Hindlimb muscle (tissue), 1 donor: ENCODE results near the gene CFLAR. TPM values are rescaled to one million over a fixed set of nuclear protein-coding genes. Genes with fewer than 3 reads are reported as not detected.

ENCODE experiments used
- DNase-seq: peaks from one replicate; pipeline ENCODE4 v3.0.0-alpha.2; 2013
- polyA plus RNA-seq: library from polyadenylated mRNA; unstranded; fragments of 120-200 nt; gene quantifications from one replicate; pipeline ENCODE4 v1.2.1, GENCODE V29; 2013; ENCODE audit not compliant: insufficient read length

CFLAR gene
- polyA plus RNA-seq, 1 donor = 44.8 TPM

DNA sequence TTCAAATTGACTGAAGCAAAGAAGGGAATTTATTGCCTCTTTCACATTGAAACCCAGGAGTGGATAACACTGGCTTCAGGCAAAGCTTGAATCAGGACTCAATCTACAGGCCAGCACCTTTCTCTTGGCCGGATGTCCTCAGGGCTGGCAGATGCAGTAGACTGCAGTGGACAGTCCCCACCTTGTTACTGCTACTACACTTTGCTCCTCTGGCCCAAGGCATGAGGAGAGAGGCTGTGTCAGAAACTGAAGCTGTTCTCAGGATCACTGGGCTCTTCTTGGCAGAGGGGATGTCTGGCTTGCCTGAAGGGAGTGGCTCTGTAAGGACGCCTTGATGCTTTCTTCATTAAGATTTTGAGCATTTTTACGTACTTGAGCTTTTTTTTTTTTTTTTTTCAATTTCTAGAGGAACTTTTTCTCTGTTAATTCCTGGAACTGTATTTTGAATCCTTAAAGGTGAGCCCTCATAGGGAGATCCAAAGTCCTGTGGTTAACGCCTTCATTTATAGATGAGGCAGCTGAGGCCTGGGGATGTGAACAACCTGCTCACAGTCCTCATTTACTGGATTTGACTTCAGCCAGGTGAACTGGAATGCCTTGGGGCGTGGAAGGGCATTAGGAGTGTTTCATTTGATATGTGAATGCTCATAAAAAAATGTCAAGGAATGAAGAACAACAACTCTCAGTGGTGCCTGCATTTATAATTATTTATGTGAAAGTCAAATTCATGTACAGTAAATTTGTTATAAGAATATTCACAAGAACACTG, 103.5 kb downstream of the CFLAR start:
- no peak for DNase-seq

DNA sequence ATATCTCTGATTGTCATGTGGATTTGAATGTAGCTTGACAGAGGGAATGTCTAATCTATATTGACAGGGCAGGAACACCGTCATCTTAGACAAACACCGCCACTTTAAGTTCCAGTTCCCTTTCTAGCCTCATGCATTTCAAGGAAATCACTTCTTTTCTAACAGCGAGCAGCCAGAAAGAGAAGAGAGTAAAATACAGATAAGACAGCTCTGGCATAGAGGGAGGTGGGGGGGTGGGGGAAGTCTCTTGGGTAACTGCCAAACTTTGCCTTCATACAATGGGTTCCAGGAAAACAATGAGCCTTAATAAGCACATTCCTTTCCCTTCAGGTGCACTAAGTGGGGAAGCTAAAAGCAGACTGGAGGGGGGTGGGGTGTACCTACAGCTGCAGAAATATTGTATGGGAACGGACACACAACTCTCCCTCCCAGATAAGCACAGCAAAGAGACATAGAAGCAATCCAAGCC, 104.2 kb downstream of the CFLAR start:
- DNase-seq = no peak

DNA sequence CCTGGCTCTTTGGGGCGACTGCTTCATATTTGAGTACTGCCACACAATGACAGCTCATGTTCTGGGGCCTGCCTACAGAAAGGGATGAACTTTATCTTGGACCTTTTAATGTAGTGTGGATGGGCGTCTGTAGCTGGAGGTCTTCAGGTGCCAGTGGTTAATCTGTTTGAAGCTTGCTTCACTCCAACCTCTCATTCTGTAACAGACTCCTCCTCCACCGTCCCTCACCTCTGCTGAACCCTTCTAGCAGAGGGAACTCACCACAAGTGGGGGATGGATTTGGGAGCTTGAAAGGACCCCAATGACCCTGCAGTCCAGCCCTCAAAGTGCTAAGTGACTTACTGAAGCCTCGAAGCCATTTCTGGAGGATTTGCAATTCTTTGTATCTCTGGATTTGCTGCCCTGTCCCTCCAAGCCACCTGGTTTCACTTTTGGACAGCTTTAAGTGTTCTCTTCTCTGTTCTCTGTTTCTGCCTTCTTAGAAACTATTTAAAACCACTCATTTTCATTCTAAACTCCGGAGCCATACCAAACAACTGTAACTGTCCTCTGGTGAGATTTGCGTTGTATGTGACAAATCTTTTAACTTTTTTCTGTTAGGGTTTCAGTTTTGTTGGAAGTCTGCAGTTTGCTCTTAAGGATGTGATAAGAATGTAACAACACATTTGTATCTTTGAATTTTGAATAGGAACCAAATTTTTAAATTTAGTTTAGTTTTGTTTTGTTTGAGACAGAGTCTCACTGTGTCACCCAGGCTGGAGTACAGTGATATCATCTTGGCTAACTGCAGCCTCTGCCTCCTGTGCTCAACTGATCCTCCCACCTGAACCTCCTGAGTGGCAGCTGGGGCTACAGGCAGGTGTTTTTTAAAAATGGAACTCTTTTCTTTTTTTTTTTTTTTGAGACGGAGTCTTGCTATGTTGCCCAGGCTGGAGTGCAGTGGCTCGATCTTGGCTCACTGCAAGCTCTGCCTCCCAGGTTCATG, 107.4 kb downstream of the CFLAR start:
- DNase-seq = no peak

Other genes with a start within 250 kb of the CFLAR start
- 30.7 TPM for gene PPIL3, start 227.1 kb upstream of the CFLAR start, polyA plus RNA-seq
- gene NIF3L1, start 226.8 kb upstream of the CFLAR start, polyA plus RNA-seq = 15.3 TPM
- gene ORC2, start 152.5 kb upstream of the CFLAR start, polyA plus RNA-seq = 14.7 TPM
- gene HYCC2, start 44.5 kb upstream of the CFLAR start, polyA plus RNA-seq = 6.9 TPM
- gene NDUFB3, start 44.2 kb upstream of the CFLAR start, polyA plus RNA-seq = 67.9 TPM
- 7.0 TPM for gene CASP10, start 67.0 kb downstream of the CFLAR start, polyA plus RNA-seq
- 5.4 TPM for gene CASP8, start 144.4 kb downstream of the CFLAR start, polyA plus RNA-seq
- gene FLACC1, start 241.2 kb downstream of the CFLAR start, polyA plus RNA-seq = 1.4 TPM